Measurements from ENCODE around the gene PDZD2.

DNA sequence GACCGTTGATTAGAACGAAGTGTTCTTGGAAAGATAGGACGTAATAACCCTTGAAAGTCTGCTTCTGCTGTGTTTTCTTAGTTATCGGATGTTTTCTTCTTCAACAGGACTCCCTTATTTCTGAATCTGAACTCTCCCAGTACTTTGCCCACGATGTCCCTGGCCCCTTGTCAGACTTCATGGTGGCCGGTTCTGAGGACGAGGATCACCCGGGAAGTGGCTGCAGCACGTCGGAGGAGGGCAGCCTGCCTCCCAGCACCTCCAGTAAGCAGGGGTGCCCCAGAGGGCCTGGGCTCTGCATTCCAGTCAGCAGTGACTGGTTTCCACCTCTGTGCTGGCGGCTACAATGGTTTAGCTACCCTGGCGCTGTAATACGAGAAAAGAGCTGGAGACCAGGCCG, 433.1 kb downstream of the PDZD2 start:
- TF ChIP-seq YY1 (IDR thresholded peaks at IDR 0.05; ENCODE audit: insufficient read depth, insufficient read length) (no peak), SUZ12 (IDR thresholded peaks at IDR 0.05; ENCODE audit: extremely low read depth, insufficient read depth, insufficient read length) (no peak)

Data from NT2/D1 (cell line).